Fibroblast of lung (primary cell): ENCODE measurements around the gene PPP1R14B.

ENCODE experiments used
- EZH2 ChIP-seq: IDR thresholded peaks from 2 replicates; pipeline ENCODE4 v1.5.1; 2012; ENCODE audit warnings: low read length, control low read depth, mild to moderate bottlenecking; ENCODE audit errors: missing control alignments
- TF ChIP-seq, protein P1 (sequence below), 2 donors: IDR thresholded peaks in 1 of 2; conservative IDR thresholded peaks in 1 of 2; 1 replicate in 1 of 2; 2 replicates in 1 of 2; pipeline ENCODE4 v1.5.1; 2011 to 2012; ENCODE audit warnings: low read length in 2 of 2, control low read depth in 1 of 2, inconsistent platforms in 1 of 2, low read depth in 1 of 2, mild to moderate bottlenecking in 1 of 2

DNA sequence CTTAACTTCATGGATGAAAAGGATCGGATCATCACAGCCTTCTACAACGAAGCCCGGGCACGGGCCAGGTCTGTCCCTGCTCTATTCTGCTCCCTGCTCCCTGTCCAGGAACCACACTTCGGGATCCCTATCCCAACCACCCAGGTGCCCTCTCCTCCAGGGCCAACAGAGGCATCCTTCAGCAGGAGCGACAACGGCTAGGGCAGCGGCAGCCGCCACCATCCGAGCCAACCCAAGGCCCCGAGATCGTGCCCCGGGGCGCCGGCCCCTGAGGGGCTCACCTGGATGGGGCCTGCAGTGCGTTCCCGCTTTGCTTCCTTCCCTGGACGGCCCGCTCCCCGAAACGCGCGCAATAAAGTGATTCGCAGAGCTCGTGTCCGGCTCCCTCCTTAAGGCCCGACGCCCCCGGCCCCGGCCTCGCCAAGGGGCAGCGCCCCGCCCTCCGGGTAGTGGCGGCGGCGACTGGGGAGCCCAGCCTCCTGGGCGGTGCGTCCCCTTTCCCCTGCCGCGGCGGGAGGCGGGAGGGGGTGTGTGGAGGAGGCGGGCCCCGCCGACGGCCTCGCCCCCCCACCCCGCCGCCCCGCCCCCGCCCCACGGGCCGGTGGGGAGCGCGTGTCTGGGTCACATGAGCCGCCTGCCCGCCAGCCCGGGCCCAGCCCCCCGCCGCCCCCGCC lies 12.7 kb downstream of the PPP1R14B start, which contains the start of gene VEGFB:
- TF ChIP-seq, protein P1, sequence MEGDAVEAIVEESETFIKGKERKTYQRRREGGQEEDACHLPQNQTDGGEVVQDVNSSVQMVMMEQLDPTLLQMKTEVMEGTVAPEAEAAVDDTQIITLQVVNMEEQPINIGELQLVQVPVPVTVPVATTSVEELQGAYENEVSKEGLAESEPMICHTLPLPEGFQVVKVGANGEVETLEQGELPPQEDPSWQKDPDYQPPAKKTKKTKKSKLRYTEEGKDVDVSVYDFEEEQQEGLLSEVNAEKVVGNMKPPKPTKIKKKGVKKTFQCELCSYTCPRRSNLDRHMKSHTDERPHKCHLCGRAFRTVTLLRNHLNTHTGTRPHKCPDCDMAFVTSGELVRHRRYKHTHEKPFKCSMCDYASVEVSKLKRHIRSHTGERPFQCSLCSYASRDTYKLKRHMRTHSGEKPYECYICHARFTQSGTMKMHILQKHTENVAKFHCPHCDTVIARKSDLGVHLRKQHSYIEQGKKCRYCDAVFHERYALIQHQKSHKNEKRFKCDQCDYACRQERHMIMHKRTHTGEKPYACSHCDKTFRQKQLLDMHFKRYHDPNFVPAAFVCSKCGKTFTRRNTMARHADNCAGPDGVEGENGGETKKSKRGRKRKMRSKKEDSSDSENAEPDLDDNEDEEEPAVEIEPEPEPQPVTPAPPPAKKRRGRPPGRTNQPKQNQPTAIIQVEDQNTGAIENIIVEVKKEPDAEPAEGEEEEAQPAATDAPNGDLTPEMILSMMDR (conservative IDR thresholded peaks at IDR 0.05 in 1 of 2, IDR thresholded peaks at IDR 0.05 in 1 of 2; ENCODE audit: low read depth in 1 of 2, low read length in 2 of 2), result no peak
- TF ChIP-seq EZH2, result no peak
